HepG2 (cell line): ENCODE measurements around the gene PCYOX1L. TPM values are rescaled to one million over a fixed set of nuclear protein-coding genes. Genes with fewer than 3 reads are reported as not detected.

ENCODE experiments used
- ARNTL ChIP-seq: sonication (generic); formaldehyde crosslinking; IDR thresholded peaks from 2 replicates; pipeline ENCODE4 v1.4.0; 2020; ENCODE audit warnings: mild to moderate bottlenecking, missing genetic modification reagents
- CCAR2 ChIP-seq: fragments of 200-400 bp; formaldehyde crosslinking; optimal IDR thresholded peaks from 2 replicates; pipeline ENCODE3; 2018; ENCODE audit warnings: low read depth, mild to moderate bottlenecking, low read length, moderate library complexity
- CENPX ChIP-seq: sonication (generic); formaldehyde crosslinking; IDR thresholded peaks from 2 replicates; pipeline ENCODE4 v1.9.0; 2021; ENCODE audit warnings: mild to moderate bottlenecking, missing genetic modification reagents, moderate library complexity
- DMTF1 ChIP-seq: sonication (generic); formaldehyde crosslinking; IDR thresholded peaks from 2 replicates; pipeline ENCODE4 v1.4.0; 2020; ENCODE audit warnings: mild to moderate bottlenecking, missing genetic modification reagents
- ERF ChIP-seq: IDR thresholded peaks from 2 replicates; pipeline ENCODE4 v1.6.1; 2018; ENCODE audit warnings: missing biosample characterization, missing genetic modification reagents
- HMGXB3 ChIP-seq: sonication (generic); formaldehyde crosslinking; IDR thresholded peaks from 2 replicates; pipeline ENCODE4 v1.4.0; 2020; ENCODE audit warnings: missing genetic modification reagents, borderline replicate concordance
- IRF2 ChIP-seq: IDR thresholded peaks from 2 replicates; pipeline ENCODE4 v1.6.1; 2018; ENCODE audit warnings: missing genetic modification reagents, missing compliant biosample characterization
- KDM1A ChIP-seq: IDR thresholded peaks from 2 replicates; pipeline ENCODE4 v1.6.1; 2016; ENCODE audit warnings: missing compliant biosample characterization
- NR2F1 ChIP-seq, 2 experiments: fragments of 450-650 bp in 1 of 2; formaldehyde crosslinking in 1 of 2; IDR thresholded peaks; 2 replicates each; pipeline versions ENCODE4 v1.5.0 to v1.6.1; 2016 to 2020; ENCODE audit warnings: mild to moderate bottlenecking in 1 of 2, missing compliant biosample characterization in 1 of 2, missing genetic modification reagents in 1 of 2, moderate library complexity in 1 of 2
- PHF20 ChIP-seq: sonication (generic); formaldehyde crosslinking; IDR thresholded peaks from 2 replicates; pipeline ENCODE4 v1.5.0; 2020; ENCODE audit warnings: mild to moderate bottlenecking, missing genetic modification reagents
- TRIM22 ChIP-seq: fragments of 450-650 bp; IDR thresholded peaks from 2 replicates; pipeline ENCODE4 v1.6.1; 2017
- ZFP36L2 ChIP-seq: sonication (generic); formaldehyde crosslinking; IDR thresholded peaks from 2 replicates; pipeline ENCODE4 v1.4.0; 2020; ENCODE audit warnings: missing genetic modification reagents
- ZIK1 ChIP-seq: sonication (generic); formaldehyde crosslinking; IDR thresholded peaks from 2 replicates; pipeline ENCODE4 v1.5.0; 2020; ENCODE audit warnings: mild to moderate bottlenecking, low read depth, missing genetic modification reagents, borderline replicate concordance
- ZNF124 ChIP-seq: sonication (generic); formaldehyde crosslinking; IDR thresholded peaks from 2 replicates; pipeline ENCODE4 v1.4.0; 2020; ENCODE audit warnings: missing genetic modification reagents
- ZNF512B ChIP-seq: sonication (generic); formaldehyde crosslinking; IDR thresholded peaks from 2 replicates; pipeline ENCODE4 v1.5.1; 2020; ENCODE audit warnings: missing genetic modification reagents, mild to moderate bottlenecking, borderline replicate concordance
- ZNF775 ChIP-seq: sonication (generic); formaldehyde crosslinking; IDR thresholded peaks from 2 replicates; pipeline ENCODE4 v1.4.0; 2020; ENCODE audit warnings: missing genetic modification reagents, mild to moderate bottlenecking, moderate library complexity, borderline replicate concordance
- ZNF841 ChIP-seq: sonication (generic); formaldehyde crosslinking; IDR thresholded peaks from 2 replicates; pipeline ENCODE4 v1.8.1; 2023; ENCODE audit warnings: missing genetic modification reagents, borderline replicate concordance
- polyA plus RNA-seq, 8 experiments: library from polyadenylated mRNA; depleted of rRNA in 3 of 8; stranded (reverse) in 7 of 8; unstranded in 1 of 8; fragments of >200 nt; fragmentation: Illumina TruSeq in 4 of 8; extraction: Trizol in 4 of 8; gene quantifications; 2 replicates each; pipeline versions ENCODE4 v1.2.1 to v1.2.3, GENCODE V29; 2011 to 2016; ENCODE audit warnings: low read depth in 4 of 8, missing spikeins in 1 of 8, mixed read lengths in 1 of 8; ENCODE audit not compliant: insufficient read depth in 1 of 8
- total RNA-seq, 5 experiments: library from RNA; depleted of rRNA; stranded (reverse); fragments of >200 nt; fragmentation: Illumina TruSeq; extraction: Trizol; gene quantifications; 2 replicates each; pipeline ENCODE4 v1.2.3, GENCODE V29; 2016; ENCODE audit warnings: low read depth in 1 of 5

PCYOX1L gene
- total and polyA plus RNA-seq, 2 of the 13 experiments (the other 11 are each of a cell fraction or from before 2014, with no cell fraction given): 1.00 to 3.7 TPM

GRCh38 chr5:149403923-149404745 is 46.3 kb downstream of the PCYOX1L start (continued):
- TF ChIP-seq DMTF1 (CRISPR knock-in tag) (no peak), TRIM22 (no peak), NR2F1 (CRISPR knock-in tag; IDR thresholded peaks at IDR 0.05) (no peak), ZFP36L2 (CRISPR knock-in tag) (no peak), ZNF512B (CRISPR knock-in tag) (no peak), ZNF775 (no peak), ZNF124 (CRISPR knock-in tag) (no peak), IRF2 (no peak), CCAR2 (no peak), CENPX (CRISPR knock-in tag) (no peak), HMGXB3 (CRISPR knock-in tag) (no peak), ZIK1 (CRISPR knock-in tag) (no peak), KDM1A (no peak), PHF20 (CRISPR knock-in tag) (no peak), ERF (no peak), ARNTL (CRISPR knock-in tag) (no peak), ZNF841 (no peak)
